Measurements from ENCODE around the gene RCAN3.
A peak's percentile ranks its signal among the peaks of the same experiment; 100 is the strongest.
"Not testable (repeated sequence)": the region's sequence is repeated elsewhere in the genome, so short reads cannot be mapped to it uniquely, and the experiment has no call there.

RCAN3 gene

GRCh38 chr1:24502709-24503058 lies at the start of gene RCAN3:
RCAN3 (plus strand) TSS chr1:24502836; CDS start chr1:24514373, 11,537 bp downstream.
- Histone ChIP-seq H3K4me3 (ENCODE audit: low read depth in 1 of 2, low read length in 2 of 2) (peak within 1 kb of the TSS; percentile 61 to 72), H3K36me3 (ENCODE audit: insufficient read depth, low read length) (no peaks in the 10 kb centered on the region), H3K27ac (ENCODE audit: low read depth, low read length) (peak within 1 kb of the TSS; percentile 57), H3K4me1 (ENCODE audit: insufficient read depth, low read length) (peaks cover 9% of the 10 kb centered on the region), H3K9me3 (ENCODE audit: low read length) (no peaks in the 10 kb centered on the region), H3K27me3 (ENCODE audit: control insufficient read depth in 1 of 2, insufficient read depth in 2 of 2, low read length in 2 of 2) (no peaks in the 10 kb centered on the region), H3K9ac (ENCODE audit: low read length) (peak within 1 kb of the TSS; percentile 17)

GRCh38 chr1:24452922-24453485 lies 49.6 kb upstream of the RCAN3 start:
- peaks cover 34% of the 10 kb centered on the region for H3K36me3 ChIP-seq (ENCODE audit: insufficient read depth, low read length)
- H3K27me3 ChIP-seq (ENCODE audit: control insufficient read depth in 1 of 2, insufficient read depth in 2 of 2, low read length in 2 of 2), result no peaks in the 10 kb centered on the region
- H3K27ac ChIP-seq (ENCODE audit: low read depth, low read length), result no peak overlapping the region
- H3K9ac ChIP-seq (ENCODE audit: low read length), result no peak overlapping the region
- no peak overlapping the region for H3K4me3 ChIP-seq (ENCODE audit: low read depth in 1 of 2, low read length in 2 of 2)
- H3K4me1 ChIP-seq (ENCODE audit: insufficient read depth, low read length), result no peaks in the 10 kb centered on the region
- H3K9me3 ChIP-seq (ENCODE audit: low read length), result no peaks in the 10 kb centered on the region

- Histone ChIP-seq H3K4me1 (ENCODE audit: insufficient read depth, low read length) (no peaks in the 10 kb centered on the region), H3K9ac (ENCODE audit: low read length) (no peak overlapping the region), H3K9me3 (ENCODE audit: low read length) (no peaks in the 10 kb centered on the region), H3K27me3 (ENCODE audit: control insufficient read depth in 1 of 2, insufficient read depth in 2 of 2, low read length in 2 of 2) (no peaks in the 10 kb centered on the region), H3K36me3 (ENCODE audit: insufficient read depth, low read length) (peaks cover 38% of the 10 kb centered on the region), H3K27ac (ENCODE audit: low read depth, low read length) (no peak overlapping the region), H3K4me3 (ENCODE audit: low read depth in 1 of 2, low read length in 2 of 2) (no peak overlapping the region)
Observed at GRCh38 chr1:24454673-24455072, 48.0 kb upstream of the RCAN3 start.

- no peak overlapping the region for H3K27ac ChIP-seq (ENCODE audit: low read depth, low read length)
- no peaks in the 10 kb centered on the region for H3K27me3 ChIP-seq (ENCODE audit: control insufficient read depth in 1 of 2, insufficient read depth in 2 of 2, low read length in 2 of 2)
- no peak overlapping the region for H3K4me3 ChIP-seq (ENCODE audit: low read depth in 1 of 2, low read length in 2 of 2)
- no peaks in the 10 kb centered on the region for H3K4me1 ChIP-seq (ENCODE audit: insufficient read depth, low read length)
- peaks cover 36% of the 10 kb centered on the region for H3K36me3 ChIP-seq (ENCODE audit: insufficient read depth, low read length)
- H3K9me3 ChIP-seq (ENCODE audit: low read length), result no peaks in the 10 kb centered on the region
- H3K9ac ChIP-seq (ENCODE audit: low read length), result no peak overlapping the region
Observed at GRCh38 chr1:24455272-24455671, 47.4 kb upstream of the RCAN3 start.

GRCh38 chr1:24457866-24458265 lies 44.8 kb upstream of the RCAN3 start:
- Histone ChIP-seq H3K36me3 (ENCODE audit: insufficient read depth, low read length) (peaks cover 34% of the 10 kb centered on the region), H3K9ac (ENCODE audit: low read length) (no peak overlapping the region), H3K9me3 (ENCODE audit: low read length) (no peaks in the 10 kb centered on the region), H3K4me3 (ENCODE audit: low read depth in 1 of 2, low read length in 2 of 2) (no peak overlapping the region), H3K4me1 (ENCODE audit: insufficient read depth, low read length) (no peaks in the 10 kb centered on the region), H3K27me3 (ENCODE audit: control insufficient read depth in 1 of 2, insufficient read depth in 2 of 2, low read length in 2 of 2) (no peaks in the 10 kb centered on the region), H3K27ac (ENCODE audit: low read depth, low read length) (no peak overlapping the region)

GRCh38 chr1:24459551-24460266 lies 42.9 kb upstream of the RCAN3 start:
- H3K4me1 ChIP-seq (ENCODE audit: insufficient read depth, low read length), result no peaks in the 10 kb centered on the region
- no peak overlapping the region for H3K9ac ChIP-seq (ENCODE audit: low read length)
- no peaks in the 10 kb centered on the region for H3K27me3 ChIP-seq (ENCODE audit: control insufficient read depth in 1 of 2, insufficient read depth in 2 of 2, low read length in 2 of 2)
- no peak overlapping the region for H3K27ac ChIP-seq (ENCODE audit: low read depth, low read length)
- H3K4me3 ChIP-seq (ENCODE audit: low read depth in 1 of 2, low read length in 2 of 2), result no peak overlapping the region
- peaks cover 33% of the 10 kb centered on the region for H3K36me3 ChIP-seq (ENCODE audit: insufficient read depth, low read length)
- H3K9me3 ChIP-seq (ENCODE audit: low read length), result no peaks in the 10 kb centered on the region

GRCh38 chr1:24462128-24462527 lies 40.5 kb upstream of the RCAN3 start:
- H3K4me1 ChIP-seq (ENCODE audit: insufficient read depth, low read length); H3K9ac ChIP-seq (ENCODE audit: low read length); H3K9me3 ChIP-seq (ENCODE audit: low read length); H3K27me3 ChIP-seq (ENCODE audit: control insufficient read depth in 1 of 2, insufficient read depth in 2 of 2, low read length in 2 of 2); H3K27ac ChIP-seq (ENCODE audit: low read depth, low read length); H3K4me3 ChIP-seq (ENCODE audit: low read depth in 1 of 2, low read length in 2 of 2): not testable (repeated sequence)
- peaks cover 29% of the 10 kb centered on the region for H3K36me3 ChIP-seq (ENCODE audit: insufficient read depth, low read length)

GRCh38 chr1:24463776-24464735 lies 38.6 kb upstream of the RCAN3 start:
- no peak overlapping the region for H3K9ac ChIP-seq (ENCODE audit: low read length)
- no peak overlapping the region for H3K27ac ChIP-seq (ENCODE audit: low read depth, low read length)
- H3K27me3 ChIP-seq (ENCODE audit: control insufficient read depth in 1 of 2, insufficient read depth in 2 of 2, low read length in 2 of 2), result no peaks in the 10 kb centered on the region
- H3K9me3 ChIP-seq (ENCODE audit: low read length), result no peaks in the 10 kb centered on the region
- no peak overlapping the region for H3K4me3 ChIP-seq (ENCODE audit: low read depth in 1 of 2, low read length in 2 of 2)
- no peaks in the 10 kb centered on the region for H3K4me1 ChIP-seq (ENCODE audit: insufficient read depth, low read length)
- peaks cover 20% of the 10 kb centered on the region for H3K36me3 ChIP-seq (ENCODE audit: insufficient read depth, low read length)

GRCh38 chr1:24465099-24465498 lies 37.5 kb upstream of the RCAN3 start:
- Histone ChIP-seq H3K36me3 (ENCODE audit: insufficient read depth, low read length) (peaks cover 11% of the 10 kb centered on the region), H3K27me3 (ENCODE audit: control insufficient read depth in 1 of 2, insufficient read depth in 2 of 2, low read length in 2 of 2) (no peaks in the 10 kb centered on the region), H3K9ac (ENCODE audit: low read length) (no peak overlapping the region), H3K4me1 (ENCODE audit: insufficient read depth, low read length) (no peaks in the 10 kb centered on the region), H3K4me3 (ENCODE audit: low read depth in 1 of 2, low read length in 2 of 2) (no peak overlapping the region), H3K9me3 (ENCODE audit: low read length) (no peaks in the 10 kb centered on the region), H3K27ac (ENCODE audit: low read depth, low read length) (no peak overlapping the region)

- Histone ChIP-seq H3K9ac (ENCODE audit: low read length) (no peak overlapping the region), H3K36me3 (ENCODE audit: insufficient read depth, low read length) (peaks cover 11% of the 10 kb centered on the region), H3K27ac (ENCODE audit: low read depth, low read length) (no peak overlapping the region), H3K4me3 (ENCODE audit: low read depth in 1 of 2, low read length in 2 of 2) (no peak overlapping the region), H3K27me3 (ENCODE audit: control insufficient read depth in 1 of 2, insufficient read depth in 2 of 2, low read length in 2 of 2) (no peaks in the 10 kb centered on the region), H3K4me1 (ENCODE audit: insufficient read depth, low read length) (no peaks in the 10 kb centered on the region), H3K9me3 (ENCODE audit: low read length) (no peaks in the 10 kb centered on the region)
Observed at GRCh38 chr1:24465638-24466037, 37.0 kb upstream of the RCAN3 start.

- Histone ChIP-seq H3K27ac (ENCODE audit: low read depth, low read length) (no peak overlapping the region), H3K4me3 (ENCODE audit: low read depth in 1 of 2, low read length in 2 of 2) (no peak overlapping the region), H3K27me3 (ENCODE audit: control insufficient read depth in 1 of 2, insufficient read depth in 2 of 2, low read length in 2 of 2) (no peaks in the 10 kb centered on the region), H3K36me3 (ENCODE audit: insufficient read depth, low read length) (peaks cover 11% of the 10 kb centered on the region), H3K9me3 (ENCODE audit: low read length) (no peaks in the 10 kb centered on the region), H3K4me1 (ENCODE audit: insufficient read depth, low read length) (no peaks in the 10 kb centered on the region), H3K9ac (ENCODE audit: low read length) (no peak overlapping the region)
Observed at GRCh38 chr1:24468685-24469316, 33.8 kb upstream of the RCAN3 start.
